ENCODE results near the gene RFX7.

The RFX7 gene

DNA sequence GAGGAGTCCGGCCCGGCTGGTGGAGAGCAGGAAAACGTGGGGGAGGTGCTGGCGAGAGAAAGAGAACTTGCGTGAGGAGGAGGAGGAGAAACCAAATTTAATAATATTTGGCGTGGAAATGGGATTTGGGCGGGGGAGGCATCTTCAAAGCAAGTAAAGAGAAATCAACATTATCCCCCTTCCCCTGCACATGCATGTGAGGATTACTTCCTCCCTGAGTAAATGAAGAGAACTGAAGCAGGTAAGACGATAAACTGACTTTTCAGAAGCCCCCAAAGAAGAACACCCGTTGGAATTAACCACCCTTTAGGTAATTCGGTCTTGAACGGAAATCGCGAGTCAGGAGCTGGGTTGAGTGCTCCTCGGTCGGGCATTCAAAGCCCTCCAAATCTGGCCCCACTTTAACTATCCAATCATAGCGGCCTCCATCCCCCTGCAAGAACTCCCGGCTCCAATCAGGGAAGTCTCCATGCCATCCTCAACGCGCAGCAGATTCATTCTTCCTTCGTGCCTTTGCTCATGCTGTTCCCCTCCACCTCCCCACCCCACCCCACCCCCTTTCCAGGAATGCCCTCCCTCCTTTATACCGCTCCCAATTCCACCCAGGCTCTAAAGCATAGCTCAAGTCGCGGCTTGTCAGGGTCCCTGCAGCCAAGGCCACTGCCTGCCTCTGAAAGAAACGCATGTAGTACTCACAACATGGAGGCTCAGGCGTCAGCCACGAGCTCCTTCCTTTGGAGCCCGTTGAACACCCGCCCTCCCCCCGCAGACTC lies 545 bp upstream of the RFX7 start:
- peak; percentile 87 for DNase-seq

DNA sequence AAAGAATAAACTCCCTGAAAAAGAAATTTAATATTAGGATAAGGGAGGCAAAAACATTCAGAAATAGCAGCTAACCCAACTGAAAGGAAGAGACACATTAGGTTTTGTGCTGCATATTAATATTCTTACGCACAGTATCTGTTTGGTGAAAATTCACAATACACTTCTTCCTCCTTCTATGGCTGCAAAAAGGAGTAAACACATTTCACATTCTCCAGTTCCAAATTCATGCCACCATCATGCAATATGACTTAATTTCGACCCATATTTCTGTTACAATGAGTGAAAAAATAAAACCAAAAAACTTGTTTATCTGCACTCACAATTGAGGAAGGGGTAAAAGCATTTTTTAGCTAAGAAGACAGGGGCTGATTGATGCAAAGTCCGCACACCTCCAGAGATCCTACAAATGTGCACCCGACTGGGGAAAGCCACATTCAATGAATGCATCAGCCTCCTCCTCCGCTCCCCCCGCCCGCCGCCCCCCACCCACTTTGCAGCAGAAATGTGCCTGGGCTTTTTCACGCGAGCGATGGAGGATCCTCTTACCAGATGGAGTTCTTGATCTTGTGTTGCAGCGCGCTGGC lies 1.0 kb downstream of the RFX7 start:
- DNase-seq, result no peak

DNA sequence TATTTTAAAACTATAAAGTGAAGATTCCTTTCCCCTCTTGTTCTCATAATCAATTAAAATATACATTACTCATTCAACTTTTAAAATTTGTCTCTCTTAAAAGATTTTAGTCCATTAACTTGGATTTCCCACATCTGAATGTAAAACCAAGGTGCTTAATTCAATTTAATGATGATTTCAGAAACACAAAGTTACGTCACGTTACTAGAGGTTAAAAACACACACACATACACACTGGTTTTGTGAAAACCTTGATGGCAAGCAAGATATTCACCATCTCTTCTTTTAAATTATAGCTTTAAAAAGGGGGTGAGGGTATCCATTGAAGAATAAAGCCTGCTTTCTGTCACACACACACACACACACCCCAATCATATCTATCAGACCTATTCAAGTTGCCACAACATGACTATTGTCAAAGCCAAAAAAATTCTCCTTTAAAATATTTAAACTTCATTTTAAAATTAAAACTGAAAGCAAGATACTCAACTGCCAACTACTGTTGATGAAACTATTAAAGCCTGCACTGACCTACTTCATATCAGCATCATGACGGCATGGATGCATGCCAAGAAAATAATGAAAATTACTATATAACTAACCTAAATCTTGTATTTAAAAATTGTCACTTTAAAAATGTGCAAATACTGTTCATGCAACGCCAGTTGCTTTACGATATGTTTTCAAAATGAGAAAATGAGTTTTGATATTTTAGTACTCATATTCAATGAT lies 2.1 kb downstream of the RFX7 start:
- no peak for DNase-seq

GRCh38 chr15:56240390-56240789 lies 3.3 kb downstream of the RFX7 start:
- no peak for DNase-seq

- DNase-seq, result no peak
Measured at GRCh38 chr15:56236197-56236596, 7.5 kb downstream of the RFX7 start.

DNA sequence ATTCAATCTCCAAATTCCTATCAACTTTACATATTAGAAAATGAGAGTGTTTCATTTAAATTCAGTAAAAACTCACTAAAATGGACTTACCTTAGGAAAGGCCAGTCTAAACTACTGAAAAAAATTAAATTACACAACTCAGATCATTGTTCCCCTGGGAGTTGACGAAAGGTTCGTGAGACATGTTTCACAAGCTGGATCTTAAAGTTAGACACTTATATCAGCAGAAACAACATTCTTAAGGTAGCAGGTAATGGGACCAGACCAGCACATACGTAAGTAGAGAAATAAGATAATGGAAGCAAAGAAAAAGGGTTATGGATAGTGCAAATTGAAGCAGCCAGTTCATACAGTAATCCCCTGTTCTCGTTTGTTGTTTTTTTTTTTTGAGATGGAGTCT lies 8.9 kb downstream of the RFX7 start:
- no peak for DNase-seq

DNA sequence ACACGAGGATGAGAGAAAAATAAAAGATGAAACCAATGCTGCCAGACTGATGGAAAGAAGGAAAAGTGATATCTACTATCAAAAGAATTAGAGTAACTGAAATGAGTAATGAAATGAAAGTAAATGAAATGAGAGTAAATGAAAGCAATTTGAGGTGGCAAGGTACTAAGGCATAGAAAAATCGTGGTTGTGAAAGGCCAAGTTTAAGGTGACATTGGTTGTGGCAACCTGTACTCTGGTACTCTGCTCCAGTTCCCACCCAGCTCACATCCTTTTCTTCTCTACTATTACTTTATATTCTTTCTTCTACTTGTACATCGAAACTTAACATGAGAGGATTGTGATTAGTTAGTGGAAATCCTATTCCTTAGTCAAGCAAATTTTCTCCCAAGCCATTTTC lies 10.1 kb downstream of the RFX7 start:
- DNase-seq, result no peak

DNA sequence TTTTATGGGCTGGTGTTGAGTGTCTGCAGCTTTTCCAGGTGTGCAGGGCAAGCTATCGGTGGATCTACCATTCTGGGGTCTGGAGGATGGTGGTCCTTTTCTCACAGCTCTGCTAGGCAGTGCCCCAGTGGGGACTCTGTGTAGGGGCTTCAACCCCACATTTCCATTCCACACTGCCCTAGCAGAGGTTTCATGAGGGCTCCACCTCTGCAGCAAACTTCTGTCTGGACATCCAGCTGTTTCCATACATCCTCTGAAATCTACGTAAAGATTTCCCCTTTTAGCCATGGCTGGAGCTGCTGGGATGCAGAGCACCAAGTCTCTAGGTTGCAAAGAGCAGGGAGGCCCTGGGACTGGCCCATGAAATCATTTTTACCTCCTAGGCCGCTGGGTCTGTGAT lies 11.6 kb downstream of the RFX7 start:
- DNase-seq, result no peak

- DNase-seq, result no peak
Measured at GRCh38 chr15:56228854-56229253, 14.8 kb downstream of the RFX7 start.

- DNase-seq, result no peak
Measured at GRCh38 chr15:56228352-56228751, 15.3 kb downstream of the RFX7 start.

GRCh38 chr15:56227780-56228179 lies 15.9 kb downstream of the RFX7 start:
- DNase-seq, result no peak

GRCh38 chr15:56227306-56227705 lies 16.4 kb downstream of the RFX7 start:
- DNase-seq, result no peak

- DNase-seq, result no peak
Measured at GRCh38 chr15:56225520-56225919, 18.2 kb downstream of the RFX7 start.

DNA sequence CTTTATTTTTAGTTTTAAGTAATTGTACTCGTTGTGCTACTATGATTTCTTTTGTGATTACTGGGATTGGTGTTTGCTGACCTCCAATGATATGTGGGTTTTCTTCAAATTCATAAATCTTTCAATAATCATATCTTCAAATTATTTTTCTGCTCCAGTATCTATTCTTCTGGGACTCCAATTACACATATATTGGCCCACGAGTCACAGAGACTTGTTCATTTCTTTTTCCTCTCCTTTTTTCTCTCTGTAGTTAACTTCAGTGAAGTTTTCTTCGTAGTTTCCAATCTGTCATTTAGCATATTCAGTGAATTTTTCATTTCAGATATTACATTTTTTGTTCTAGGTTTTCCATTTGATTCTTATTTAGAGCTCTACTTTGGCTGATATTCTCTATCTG lies 21.4 kb downstream of the RFX7 start:
- DNase-seq, result no peak

DNA sequence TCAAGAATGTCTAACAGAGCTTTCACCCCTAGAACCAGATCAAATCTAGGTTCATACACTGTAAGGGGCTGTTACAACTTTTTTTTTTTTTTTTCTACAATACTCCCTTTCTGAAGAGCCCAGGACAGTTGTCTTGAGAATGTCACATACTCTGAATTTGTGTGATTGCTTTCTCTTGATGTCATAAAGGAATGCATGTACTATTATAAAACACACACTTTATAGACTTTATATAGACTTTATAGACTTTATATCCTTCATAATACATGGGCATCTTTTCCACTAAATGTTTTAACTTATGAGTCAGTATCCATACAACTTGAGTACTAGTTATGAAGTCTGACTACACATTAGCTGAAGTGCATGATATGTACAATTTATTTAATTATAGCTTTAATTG lies 26.3 kb downstream of the RFX7 start:
- DNase-seq, result no peak

DNA sequence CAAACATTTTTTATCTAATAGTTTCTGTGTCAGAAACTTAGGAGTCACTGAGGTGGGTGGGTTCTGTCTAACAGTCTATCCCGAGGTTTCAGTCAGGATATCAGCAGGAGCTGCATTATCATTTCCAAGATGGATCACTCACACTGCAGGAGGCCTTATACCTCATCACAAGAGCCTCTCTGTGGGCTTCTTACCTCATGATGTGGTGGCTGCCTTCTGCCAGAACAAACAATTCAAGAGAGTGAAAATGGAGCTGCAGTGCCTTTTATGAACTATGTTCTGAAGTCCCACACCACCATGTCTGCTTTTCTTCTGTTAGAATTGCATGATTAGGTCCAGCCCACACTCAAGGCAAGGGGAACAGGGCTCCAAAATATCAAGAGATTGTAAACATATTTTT lies 27.9 kb downstream of the RFX7 start:
- DNase-seq, result peak; percentile 90

- DNase-seq, result no peak
Measured at GRCh38 chr15:56211960-56212550, 31.6 kb downstream of the RFX7 start.

GRCh38 chr15:56211064-56211463 lies 32.6 kb downstream of the RFX7 start:
- no peak for DNase-seq

DNA sequence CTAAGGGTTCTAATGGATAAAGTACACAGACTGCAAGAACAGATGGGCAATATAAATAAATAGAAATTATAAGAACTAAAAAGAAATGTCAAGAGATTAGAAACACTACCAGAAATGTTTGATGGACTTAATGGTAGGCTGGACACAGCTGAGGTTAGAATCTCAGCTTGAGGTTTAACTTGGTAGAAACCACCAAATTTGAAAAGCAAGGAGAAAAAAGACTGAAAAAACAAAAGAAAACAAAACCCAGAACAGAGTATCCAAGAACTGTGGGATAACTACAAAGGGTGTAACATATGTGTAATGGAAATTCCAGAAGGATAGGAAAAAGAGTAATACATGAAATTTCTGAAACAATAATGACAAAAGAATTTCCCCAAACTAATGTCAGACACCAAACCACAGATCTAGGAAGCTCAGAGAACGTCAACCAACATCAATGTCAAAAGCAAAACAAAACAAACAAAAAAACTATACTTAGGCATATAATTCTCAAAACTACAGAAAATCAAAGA lies 35.0 kb downstream of the RFX7 start:
- DNase-seq, result peak; percentile 25

- no peak for DNase-seq
Measured at GRCh38 chr15:56208185-56208584, 35.5 kb downstream of the RFX7 start.

GRCh38 chr15:56207711-56208110 lies 36.0 kb downstream of the RFX7 start:
- DNase-seq, result no peak

- DNase-seq, result no peak
Measured at GRCh38 chr15:56207092-56207491, 36.6 kb downstream of the RFX7 start.

DNA sequence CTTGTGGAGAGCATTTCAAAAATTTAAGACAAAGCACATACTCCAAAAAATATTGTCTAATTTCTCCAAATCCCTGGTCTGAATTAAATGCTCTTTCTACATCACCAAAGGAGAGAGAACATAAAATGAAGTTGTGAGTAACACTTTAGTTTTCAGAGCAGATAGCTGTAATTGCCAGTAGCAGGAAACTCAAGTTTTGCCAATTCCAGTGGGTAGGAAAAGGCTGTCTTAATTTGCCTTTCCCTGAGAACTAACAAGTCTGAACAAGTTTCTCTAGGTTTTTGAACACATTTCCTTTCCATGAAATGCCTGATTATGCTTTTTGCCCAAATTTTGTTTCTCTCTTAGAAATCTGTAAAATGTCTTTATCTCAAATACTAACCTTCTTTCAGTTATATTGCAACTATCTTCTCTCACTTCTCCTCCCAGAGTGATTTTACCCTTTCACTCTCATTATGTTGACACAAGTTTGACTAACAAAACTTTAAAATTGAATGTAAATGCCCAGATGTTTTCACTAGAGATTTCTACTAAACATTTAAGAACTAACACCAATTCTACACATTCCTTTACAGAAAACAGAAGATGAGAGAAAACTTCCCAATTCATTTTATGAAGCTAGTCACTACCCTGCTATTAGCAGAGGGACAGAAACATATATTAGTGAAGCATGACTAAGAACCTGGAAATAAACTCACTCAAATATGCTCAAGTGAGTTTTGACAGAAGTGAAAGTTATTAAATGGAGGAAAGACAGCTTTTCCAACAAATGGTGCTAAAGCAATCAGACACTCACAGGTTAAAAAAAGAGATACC lies 38.4 kb downstream of the RFX7 start:
- DNase-seq, result peak; percentile 14
